KG1 (cell line): Measurements from ENCODE around the gene ORMDL3.

Source experiments
- DNase-seq: peaks from one replicate; lab custom pipeline; 2025; lab: John Stamatoyannopoulos, UW

The ORMDL3 gene, protein sequence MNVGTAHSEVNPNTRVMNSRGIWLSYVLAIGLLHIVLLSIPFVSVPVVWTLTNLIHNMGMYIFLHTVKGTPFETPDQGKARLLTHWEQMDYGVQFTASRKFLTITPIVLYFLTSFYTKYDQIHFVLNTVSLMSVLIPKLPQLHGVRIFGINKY

DNA sequence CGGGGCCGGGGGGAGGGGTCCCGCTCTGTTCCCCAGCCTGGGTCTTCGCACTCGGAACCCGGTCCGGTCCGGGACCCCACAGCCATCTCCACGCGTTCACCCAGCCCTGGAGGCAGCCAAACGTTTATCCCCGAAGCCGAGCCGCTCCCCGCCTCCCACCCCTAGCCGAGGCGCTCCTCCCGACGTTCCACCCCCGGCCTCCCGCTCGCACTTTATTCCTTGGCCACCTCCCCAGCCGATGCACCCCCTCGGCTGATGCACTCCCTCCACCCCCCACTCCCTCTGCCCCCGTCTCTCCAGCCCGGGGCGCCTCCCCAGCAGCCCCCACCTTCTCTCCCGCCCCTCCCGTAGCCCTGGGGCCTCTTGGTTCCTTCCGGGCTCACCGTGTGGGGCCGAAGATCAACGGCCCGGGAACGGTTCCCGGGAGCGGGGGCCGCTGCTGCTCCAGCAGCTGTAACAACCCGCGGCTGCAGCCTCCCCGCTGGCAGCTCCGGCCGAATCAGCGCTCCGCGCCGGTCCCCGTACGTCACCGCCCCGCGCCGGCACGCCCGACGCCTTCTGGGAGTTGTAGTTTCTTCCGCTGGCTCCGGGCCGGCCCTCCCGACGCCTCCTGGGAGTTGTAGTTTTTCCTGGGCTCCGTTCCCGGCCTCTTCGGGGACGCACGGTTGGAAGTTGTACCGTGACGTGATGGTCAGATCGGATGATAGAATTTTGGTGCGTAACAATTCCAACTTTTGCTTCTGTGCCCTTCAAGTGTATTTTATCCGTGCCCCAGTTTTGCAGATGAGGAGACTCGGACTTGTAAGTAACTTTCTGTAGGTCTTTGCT is at the start of gene ORMDL3, which contains the start of gene LRRC3C:
TSS of gene ORMDL3 (minus strand) at position 501 of the 828 bp plus-strand sequence. CDS start 3,398 bp downstream, outside the sequence.
TSS of gene LRRC3C (plus strand) at position 632 of the 828 bp plus-strand sequence. CDS start 13,792 bp downstream, outside the sequence.
- DNase-seq: peak; percentile 86

DNA sequence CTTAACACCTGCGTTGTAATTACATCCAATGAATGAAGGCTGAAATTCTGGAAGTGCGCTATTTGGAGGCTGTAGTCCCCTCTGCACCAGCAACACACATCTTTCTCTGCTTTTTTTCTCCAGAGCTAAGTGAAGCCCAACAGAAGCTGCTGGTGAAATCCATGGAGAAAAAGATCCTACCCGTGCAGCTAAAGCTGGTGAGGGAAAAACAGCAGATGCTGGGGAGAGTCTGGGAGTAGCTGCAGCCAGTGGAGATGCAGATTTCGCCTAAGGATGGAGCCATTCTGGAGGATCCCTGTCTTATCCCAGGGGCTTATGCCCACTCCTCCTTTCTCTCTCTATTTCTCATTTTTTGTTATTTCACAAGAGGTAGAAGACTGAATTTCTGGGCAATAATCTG is 48.4 kb upstream of the ORMDL3 start:
- DNase-seq: no peak

DNA sequence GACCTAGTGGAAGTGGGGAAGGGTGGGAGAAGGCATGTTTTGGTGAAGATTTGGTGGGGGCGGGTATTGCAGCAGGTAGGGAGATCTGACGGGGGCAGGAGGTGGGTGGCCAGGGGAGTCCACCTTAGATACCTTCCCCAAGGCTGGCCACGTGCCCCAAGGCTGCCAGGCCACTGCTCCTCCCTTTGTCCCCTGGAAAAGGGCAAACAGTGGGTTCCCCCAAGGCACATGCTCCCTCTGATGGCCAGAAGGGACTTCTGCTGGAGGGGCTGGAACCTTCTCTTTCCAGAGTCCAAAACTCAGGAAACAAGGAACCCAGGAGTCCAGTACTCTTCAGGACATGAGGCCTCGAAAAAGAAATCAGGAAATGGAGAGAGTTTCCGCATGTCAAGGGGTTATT is 47.0 kb upstream of the ORMDL3 start:
- no peak for DNase-seq

DNA sequence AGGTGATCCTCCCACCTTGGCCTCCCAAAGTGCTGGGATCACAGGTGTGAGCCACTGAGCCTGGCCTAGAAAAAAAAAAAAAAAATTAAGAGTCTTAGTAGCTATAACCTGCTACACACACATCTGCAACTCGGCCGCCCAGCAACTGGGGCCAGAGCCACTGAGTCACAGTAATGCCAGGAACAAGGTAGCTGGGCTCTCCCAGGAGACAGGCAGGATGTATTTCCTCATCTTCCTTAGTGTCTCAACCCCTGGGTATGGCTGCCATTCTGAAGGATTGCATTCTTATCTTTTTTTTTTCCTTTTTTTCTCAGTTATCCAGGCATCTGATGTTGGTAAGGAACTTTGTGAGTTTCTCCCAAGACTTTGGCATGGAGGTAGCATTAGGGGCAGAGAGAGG is 46.1 kb upstream of the ORMDL3 start:
- DNase-seq: no peak

DNA sequence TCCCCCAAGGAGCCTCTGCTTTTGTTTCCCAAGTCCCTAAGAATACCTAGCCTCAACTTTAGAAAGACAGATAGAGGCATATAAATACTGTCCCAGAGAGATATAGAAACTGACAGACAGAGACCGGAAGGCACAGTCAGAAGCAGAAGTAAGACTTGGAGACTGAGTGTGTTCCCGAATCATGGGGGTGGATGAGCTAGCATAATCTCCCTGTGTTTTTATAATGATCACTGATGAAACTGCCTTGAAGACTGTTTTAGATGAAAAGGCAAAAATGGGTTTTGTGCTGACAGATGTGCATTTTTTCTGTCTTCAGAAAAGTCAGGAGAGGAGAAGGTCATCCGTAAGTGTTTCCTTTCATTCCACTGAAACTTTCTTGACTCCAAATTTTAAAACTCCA is 44.9 kb upstream of the ORMDL3 start:
- DNase-seq: no peak

DNA sequence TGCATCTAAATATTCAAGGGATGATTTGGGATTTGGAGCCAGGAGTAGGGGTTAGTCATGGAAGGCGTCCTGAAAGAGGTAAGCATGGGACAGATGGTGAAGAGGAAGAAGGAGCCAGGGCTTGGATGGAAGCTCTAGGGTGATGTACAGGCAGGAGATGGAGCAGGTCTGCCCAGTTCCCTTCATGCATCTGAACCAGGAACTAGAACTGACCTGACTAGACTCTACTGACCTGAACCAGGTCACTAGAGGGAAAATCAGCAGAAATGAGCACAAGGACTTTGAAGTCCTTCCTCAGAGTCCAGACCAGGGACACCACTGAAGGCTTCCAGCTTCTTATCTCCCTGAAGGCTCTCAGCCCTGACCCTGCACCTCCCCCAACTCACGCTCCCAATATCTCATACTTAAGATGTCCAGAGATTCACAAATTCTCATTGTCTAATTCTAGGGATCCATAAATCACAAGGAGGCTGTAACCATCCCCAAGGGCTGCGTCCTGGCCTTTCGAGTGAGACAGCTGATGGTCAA is 43.7 kb upstream of the ORMDL3 start:
- DNase-seq: no peak

DNA sequence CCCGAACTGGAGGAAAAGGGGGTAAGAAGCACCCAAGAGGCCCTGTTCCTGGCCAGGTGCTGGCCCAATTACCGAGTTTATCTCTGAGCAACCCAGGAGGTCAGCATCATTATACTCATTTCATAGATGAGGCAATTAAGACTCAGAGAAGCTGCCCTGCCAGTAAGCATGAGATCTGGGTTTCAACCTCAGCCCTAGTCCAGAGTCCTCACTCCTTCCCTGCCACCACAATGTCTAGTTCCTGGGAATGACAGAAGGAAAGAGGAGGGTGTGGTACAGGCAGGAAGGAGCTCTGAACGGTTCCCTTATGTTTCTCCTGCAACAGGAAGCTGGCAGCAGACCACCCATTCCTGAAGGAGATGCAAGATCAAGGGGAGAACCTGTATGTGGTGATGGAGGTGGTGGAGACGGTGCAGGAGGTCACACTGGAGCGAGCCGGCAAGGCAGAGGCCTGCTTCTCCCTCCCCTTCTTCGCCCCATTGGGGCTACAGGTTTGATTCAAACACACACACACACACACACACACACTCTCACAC is 42.8 kb upstream of the ORMDL3 start:
- no peak for DNase-seq

DNA sequence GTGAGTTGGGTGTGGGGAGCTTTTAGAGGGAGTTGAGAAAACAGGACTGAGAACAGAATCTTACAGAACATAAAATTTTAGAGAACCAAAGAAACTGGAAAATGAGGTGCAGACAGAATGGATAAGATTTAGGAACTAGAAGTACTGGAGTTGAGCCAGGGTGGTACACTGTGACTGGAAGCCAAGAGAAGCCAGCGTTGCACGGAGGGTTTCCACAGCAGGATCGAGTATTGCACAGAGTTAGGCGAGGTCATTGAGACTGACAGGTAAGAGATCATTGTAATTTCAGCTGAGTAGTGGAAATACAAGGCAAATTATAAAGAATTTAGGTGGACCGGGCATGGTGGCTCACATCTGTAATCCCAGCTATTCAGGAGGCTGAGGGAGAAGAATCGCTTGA is 42.0 kb upstream of the ORMDL3 start:
- DNase-seq: no peak

DNA sequence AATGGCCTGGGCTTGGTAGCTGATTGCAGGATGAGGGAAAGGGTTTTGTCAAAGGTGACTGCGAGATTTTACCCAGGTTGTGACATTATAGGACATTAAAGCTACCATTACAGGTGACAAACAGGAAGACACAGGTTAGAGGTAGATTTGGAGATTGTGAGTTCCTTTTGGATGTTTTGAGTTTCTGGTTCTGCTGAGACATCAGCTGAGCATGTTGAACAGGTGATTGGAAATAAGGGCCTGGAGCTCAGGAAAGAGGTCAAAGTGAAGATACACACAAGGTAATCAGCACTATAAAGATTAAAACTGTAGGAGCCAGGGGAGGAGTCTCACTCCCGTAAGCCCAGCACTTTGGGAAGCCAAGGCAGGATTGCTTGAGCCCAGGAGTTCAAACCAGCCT is 41.4 kb upstream of the ORMDL3 start:
- DNase-seq: no peak

DNA sequence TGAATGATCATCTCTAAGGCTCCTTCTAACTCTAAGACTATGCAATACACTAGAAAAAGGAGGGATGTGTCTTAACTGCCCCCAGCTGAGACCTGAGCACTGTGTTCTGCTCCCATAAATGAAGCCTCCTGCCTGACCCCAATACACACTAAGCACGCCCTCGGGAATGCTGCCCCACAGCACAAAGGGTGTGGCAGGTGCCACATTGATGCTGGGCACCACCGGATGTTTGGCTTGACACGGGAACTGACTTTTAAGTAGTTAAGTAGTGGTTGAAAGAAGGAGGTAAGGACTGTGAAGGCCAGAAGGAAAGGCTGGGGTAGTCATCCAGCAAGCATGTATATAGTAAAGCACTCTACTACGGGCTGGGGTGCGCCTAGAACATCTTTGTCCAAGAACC is 39.4 kb upstream of the ORMDL3 start:
- DNase-seq: no peak

DNA sequence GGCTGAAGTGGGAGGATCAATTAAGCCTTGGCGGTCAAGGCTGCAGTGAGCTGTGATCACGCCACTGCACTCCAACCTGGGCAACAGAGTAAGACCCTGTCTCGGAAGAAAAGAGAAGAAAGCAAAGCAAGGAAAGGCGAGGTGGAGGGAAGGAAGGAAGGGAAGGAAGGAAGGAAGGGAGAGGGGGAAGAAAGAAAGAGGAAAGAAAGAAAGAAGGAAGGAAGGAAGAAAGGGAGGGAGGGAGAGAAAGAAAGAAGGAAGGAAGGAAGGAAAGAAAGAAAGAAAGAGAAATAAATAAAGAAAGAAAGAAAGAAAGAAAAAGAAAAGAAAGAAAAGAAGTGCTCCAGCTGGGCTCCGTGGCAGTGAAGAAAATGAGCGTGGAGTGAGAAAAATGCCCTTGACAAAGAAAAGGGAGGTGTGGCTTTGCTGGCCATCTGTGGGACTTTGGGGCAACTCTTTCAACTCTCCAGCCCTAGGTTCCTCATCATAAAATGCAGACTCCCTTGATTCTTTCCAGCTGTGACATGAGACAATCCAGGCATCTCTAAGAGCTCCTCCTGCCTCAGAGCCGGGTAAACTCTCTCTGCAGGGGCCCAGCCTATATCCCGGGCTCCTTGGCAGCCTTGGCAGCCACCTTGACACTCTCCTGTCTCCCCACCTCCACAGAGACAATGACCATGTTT is 37.8 kb upstream of the ORMDL3 start:
- no peak for DNase-seq

DNA sequence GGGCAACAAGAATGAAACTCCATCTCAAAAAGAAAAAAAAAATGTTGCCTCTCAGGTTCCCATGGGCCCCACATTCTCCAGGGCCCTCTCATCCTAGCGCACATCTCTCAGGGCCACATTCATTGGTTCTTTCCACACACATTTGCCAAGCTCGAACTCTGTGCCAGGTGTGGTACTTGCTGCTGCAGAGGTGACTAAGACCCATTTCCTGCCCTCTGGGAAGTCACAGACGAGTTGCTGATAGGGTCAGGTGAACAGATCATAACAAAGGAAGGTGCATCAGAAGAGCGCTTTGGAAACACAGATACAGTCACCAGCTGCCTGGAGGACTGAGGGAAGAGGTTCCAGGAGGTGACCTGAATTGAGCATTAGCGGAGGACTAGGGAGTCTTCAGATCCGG is 36.4 kb upstream of the ORMDL3 start:
- no peak for DNase-seq

DNA sequence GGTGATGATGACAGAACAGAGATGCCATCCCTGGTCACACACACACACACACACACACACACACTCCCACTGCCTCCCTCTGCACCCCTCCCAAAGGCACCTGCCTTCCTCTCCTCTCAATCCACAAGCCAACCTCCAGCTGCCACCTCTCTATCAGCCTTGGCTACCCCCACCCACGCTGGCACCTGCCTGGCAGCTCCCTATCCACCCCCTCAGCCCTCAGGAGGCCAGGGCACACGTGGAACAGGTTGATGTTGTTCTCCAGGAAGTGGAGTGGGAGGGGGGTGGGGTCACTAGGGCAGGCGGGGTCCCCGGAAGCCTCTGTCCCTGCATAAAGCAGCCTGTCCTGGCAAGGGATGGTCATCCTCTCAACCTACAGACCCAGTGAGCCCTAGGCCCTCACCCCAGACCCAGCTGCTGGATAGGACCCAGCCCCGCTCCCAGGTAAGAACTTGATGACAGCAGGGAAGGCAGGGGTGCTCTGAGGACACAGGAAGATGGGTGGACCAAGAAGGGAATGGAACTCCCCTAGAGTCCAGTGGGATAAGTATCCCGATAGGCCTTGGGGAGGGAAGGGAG is 35.3 kb upstream of the ORMDL3 start, which contains the start of gene GSDMA:
TSS of gene GSDMA (plus strand) at position 363 of the 579 bp plus-strand sequence. CDS start 2,684 bp downstream, outside the sequence.
- no peak for DNase-seq

DNA sequence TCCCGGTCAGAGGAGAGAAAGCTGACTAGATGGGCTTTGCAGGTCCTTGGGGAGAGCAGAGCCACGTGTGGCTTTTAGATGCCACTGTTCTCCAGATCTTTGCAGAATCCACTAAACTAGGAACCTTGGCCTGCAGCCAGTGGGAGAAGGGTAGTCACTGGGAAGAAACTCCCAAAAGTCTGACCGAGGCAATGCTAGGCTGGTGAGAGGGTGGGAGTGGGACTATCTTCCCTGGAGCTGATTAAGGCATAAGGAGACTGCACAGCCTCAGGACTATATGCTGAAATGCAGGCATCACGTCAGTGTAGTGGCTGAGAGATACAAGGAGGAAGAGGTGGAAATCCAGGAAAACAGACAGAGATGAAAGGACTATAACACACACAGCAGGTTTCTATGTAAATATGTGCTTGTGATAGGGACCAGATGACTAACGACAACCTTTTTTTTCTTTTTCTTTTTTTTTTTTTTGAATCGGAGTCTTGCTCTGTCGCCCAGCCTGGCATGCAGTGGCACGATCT is 33.2 kb upstream of the ORMDL3 start:
- DNase-seq: no peak

DNA sequence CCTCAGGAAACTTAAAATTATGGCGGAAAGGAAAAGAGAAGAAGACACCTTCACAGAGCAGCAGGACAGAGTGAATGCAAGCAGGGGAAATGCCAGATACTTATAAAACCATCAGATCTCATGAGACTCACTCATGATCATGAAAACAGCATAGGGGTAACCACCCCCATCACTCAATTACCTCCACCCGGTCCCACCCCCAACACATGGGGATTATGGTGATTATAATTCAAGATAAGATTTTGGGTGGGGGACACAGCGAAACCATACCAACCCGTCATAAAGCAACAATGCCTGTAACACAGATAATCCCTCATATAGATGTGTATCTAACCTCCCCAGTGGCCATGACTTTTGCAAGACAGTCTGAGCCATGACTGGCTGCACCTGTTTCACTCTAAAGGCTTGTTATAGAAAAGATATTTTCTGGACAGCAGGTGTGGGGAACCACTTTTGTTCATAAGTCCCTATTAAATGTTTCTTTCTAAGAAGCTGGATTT is 28.4 kb upstream of the ORMDL3 start:
- DNase-seq: no peak

DNA sequence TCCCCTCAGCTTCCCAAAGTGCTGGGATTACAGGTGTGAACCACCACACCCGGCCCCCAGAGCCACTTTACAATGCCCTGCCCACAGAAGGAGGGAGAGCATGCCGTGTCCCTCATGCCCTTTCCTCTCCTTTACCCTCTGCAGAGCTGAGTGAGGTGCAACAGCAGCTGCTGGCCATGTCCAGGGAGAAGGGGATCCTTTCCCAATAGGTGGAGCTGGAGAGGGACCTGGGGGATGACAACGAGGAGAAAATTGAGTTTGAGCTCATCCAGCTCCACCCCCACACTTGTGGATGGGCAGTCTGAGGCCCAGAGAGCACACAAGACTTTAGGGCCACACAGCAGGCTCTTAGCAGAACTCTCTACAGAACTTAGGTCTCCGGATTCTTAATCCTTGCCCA is 27.5 kb upstream of the ORMDL3 start:
- no peak for DNase-seq

DNA sequence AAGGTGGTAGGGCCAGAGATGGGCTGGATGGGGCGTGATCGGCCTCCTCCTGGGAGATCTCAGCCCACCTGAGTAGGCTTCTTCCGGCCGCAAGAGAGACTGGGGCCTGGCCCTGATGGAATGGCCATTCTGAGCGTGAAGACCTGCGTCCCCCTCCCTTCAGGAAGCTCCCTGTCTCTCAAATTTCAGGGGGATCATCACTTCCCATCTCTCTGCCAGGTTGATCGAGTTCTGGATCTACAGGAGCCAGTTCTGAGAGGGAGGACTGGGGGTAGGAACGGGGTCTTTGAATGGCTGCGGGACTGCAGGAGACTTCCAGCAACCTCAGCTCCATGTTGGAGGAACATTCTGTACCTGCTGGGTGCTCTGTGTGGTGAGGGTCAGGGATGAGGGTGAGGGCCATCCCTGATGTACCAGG is 26.1 kb upstream of the ORMDL3 start:
- no peak for DNase-seq

DNA sequence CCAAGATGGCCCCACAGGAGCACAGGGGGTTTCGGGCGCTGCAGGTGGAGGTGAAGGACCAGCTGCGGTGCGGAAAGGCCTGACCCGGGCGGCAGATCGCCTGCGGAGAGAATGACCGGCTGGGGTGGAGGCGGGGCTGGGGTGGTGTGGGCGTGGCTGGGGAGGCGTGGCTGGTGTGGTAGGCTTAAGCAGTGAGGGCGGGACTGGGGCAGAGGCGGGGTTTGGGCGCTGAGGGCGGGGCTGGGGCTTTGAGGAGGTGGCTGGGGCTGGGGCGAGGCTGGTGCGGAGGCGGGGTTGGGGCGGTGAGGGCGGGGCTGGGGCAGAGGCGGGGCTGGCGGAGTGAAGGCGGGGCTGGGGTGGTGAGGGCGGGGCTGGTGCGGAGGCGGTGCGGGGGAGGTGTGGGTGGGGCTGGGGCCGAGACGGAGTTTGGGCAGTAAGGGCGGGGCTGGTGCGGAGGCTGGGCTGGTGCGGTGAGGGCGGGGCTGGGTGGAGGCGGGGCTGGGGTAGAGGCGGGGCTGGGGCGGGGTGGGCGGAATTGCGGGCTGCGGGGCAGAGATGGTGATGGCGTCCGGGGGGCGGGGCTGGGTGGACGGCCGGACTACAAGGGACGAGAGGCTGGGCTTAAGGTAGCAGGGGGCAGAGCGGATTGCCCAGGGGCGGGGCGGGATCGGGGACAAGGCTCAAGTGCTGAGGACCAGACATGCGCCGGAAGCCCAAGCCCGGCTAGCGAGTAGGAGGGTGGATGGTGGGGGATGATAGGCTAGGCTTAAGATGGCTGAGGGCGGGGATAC is 25.5 kb upstream of the ORMDL3 start:
- no peak for DNase-seq

DNA sequence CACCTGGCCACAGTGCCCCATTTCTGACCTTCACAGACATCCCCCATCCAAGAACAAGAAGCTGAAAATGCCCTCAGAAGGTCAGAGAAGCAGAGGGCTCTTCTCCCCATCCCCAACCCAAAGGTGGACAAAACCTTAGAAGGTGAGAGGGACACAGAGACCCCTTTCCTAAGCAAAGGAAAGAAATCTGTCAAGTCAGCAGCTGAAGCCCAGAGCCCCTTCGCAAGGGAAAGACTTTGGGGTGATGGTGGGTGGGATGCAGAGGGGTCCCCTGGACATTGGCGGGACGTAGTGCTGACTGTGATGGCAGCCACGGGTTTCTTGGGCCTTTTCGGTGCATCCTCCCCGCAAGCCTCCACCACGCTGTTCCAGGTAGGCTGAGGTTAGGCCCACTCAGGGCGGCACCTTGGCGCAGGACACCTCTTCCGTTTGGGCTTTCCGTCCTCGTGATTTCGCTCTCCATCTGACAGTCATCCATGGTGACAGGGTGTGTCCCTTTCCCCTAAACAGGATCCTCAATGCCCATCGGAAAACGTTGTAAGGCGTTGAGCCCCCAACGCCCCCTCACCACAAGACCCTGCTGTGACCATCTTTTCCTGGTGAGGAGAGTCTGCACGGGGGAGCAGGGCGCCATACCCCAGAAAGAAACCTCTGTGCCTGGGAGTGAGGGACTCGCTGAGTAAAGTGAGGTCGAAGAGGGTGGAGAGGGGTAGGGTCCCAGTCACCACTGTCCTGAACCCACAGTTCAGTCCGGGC is 24.7 kb upstream of the ORMDL3 start:
- DNase-seq: no peak

DNA sequence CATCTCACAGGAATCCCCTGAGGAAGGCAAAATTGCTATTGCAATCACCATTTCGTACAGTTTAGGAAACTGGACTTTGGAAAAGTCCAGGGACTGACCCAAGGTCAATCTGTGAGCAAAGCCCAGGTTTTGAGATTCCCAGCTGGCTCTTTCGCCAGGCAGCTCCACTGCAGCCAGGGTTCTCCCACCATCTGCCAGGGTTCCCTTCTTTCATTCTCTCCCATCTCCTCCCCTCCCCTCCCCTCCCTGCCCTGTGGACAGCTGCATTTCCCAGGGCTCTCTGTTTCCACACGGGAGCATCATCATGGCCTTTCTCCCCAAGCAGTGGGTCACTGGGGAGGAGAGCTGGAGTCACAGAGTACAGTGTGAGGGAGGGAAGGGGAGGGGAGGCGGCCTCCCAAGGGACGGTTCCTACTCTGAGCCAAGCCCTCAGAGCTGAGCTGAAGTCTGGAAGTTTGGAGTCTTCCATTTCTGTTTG is 23.5 kb upstream of the ORMDL3 start:
- no peak for DNase-seq
